Measurements from ENCODE around the gene KLLN.
"Not testable (repeated sequence)": the region's sequence is repeated elsewhere in the genome, so short reads cannot be mapped to it uniquely, and the experiment has no call there.

KLLN gene

DNA sequence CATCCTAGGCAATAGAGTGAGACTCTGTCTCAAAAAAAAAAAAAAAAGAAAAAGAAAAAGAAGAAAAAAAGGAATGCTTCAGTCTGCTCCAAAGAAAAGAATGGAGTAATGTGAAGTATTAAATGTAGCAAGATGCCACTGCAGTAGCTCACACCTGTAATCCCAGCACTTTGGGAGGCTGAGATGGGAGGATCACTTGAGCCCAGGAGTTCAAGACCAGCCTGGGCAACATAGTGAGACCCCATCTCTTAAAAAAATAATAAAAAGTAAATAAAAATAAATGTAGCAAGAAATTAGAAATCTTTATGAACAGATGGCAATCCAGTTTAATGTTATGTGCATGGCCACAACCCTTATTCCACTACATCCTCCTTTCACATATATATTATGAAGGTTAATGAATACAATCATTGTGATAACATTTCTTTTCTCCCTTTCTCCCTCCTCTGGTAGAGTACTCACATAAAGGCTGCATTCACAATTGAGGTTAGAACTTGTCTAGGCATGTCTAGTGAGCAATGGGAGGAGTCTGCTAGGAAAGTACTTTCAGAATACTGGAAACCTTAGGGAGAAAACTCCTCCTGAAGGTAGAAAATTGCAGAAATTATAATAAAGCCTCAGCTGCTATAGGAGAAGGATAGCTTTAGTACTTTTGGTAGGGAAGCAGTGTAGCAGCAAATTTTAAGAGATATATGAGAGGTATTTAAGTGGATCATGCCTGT is 20.4 kb downstream of the KLLN start:
- no peak for DNase-seq

DNA sequence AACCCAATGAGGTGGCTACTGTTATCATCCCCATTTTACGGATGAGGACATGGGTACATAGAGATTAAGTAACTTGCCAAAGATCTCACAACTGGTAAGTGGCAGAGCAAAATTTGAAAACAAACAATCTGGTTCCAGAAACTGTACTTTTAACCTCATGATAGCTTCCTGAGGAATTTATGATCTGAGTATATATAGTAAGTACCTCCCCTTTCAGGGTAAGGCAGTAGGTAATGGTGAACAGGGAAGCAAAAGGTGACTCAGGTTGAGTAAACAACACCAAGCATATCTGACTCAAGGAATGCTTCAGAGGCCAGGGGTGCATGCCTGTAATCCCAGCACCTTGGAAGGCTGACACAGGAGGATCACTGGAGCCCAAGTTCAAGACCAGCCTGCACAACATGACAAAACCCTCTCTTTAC is 21.1 kb downstream of the KLLN start:
- no peak for DNase-seq

DNA sequence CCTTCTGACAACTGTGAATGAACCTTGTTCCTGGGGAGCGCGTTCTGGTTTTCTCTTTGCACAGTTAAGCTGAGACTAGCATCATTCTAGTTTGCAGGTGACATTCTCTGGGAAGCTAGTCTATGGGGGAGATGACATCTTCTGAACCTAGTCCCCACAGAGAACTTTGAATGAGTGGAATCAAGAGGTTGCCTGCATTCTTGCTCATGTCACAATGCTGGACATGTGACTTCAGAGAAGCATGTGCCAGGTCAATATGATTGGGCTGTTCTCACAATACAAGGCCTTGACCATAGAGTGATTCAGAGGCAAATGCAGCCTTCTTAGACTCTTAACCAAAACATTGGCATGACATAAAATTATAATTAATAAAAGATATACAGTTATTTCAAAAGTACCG is 22.1 kb downstream of the KLLN start:
- no peak for DNase-seq

DNA sequence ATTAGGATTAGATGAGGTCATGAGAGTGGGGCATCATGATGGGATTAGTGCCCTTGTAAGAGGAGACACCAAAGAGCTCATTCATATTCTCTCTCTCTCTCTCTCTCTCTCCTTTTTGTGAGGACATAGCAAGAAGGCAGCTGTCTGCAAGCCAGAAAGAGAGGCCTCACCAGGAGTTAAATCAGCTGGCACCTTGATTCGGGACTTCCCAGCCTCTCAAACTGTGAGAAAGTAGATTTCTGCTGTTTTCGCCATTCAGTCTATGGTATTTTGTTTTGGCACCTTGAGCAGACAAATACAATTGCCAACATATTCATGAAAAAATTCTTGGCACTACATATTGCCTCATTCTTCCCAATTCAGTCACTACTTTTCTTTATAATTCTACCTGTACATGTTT is 24.7 kb downstream of the KLLN start:
- no peak for DNase-seq

DNA sequence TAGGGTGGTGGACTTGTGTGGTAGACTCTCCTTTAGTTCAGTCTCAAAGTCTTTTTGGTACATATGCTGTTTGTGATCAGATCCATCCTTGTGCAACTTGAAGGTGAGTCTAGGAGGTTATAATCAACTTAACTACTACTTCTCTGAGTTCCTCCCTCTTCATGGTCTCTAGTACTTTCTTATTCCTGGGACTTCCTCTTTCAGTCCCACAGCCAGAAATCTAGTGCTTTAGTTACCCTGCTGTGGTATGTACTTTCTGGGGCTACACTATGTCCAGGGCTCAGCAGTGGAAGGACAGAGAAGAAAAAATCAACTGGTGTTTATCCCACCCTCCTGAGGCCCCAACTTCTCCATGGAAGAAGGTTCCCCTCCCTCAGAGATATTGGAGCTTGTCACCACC is 25.9 kb downstream of the KLLN start:
- no peak for DNase-seq

DNA sequence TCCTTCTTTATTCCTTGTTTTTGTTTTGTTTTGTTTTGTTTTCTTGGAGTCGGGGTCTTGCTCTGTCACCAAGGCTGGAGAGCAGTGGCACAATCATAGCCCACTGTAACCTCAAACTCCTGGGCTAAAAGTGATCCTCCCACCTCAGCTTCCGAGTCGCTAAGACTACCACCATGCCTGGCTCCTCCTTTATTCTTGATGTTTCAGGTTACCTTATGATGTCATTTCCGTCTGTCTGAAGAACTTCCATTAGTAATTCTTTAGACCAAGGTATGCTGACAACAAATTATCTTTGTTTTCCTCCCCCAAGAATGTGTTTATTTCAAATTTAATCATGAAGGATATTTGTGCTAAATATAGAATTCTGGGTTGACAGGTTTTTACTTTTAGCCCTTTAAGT is 27.2 kb downstream of the KLLN start:
- no peak for DNase-seq

DNA sequence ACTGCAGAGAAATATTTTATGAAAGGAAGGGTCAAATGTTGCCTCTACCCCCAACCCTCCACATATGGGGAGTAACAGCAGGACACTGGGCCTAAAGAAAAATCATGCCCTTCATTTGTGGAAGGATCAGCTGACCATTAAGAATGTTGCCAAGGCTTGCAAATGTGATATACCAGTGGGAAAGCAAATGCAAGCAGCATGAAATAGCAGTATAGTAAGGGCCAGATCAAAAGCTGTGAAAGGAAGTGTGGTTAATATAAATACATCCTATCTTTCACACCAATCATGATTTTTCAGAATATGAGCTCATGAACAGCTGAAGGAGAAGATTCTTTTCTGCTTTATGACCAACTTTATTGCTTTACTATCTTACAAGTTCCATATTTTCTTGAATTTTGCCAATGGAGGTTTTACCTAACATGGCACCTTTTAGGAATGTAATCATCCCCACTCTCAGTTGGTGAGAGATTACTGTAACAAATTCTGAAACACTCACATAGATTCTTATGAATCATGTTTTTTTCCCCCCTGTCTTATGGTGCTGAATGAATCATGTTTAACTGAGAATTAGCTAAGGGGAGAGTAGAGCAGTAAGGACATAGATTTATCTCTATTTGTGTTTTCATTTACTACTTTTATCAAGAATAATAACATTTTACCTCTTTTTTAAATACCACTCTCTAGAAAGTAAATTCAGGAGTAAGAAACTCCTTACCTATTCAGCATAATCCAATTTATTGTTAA is 33.2 kb downstream of the KLLN start:
- DNase-seq, result no peak

DNA sequence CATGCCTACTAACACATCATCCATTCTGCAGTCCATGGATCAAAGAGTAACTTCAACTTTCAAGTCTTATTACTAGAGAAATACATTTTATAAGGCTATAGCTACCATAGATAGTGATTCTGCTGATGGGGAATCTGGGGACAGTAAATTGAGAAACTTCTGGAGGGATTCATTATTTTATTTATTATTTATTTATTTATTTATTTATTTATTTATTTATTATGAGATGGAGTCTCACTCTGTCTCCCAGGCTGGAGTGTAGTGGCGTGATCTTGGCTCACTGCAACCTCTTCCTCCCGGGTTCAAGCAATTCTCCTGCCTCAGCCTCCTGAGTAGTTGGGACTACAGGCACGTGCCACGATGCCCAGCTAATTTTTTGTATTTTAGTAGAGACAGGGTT is 34.3 kb downstream of the KLLN start:
- DNase-seq, result not testable (repeated sequence)

DNA sequence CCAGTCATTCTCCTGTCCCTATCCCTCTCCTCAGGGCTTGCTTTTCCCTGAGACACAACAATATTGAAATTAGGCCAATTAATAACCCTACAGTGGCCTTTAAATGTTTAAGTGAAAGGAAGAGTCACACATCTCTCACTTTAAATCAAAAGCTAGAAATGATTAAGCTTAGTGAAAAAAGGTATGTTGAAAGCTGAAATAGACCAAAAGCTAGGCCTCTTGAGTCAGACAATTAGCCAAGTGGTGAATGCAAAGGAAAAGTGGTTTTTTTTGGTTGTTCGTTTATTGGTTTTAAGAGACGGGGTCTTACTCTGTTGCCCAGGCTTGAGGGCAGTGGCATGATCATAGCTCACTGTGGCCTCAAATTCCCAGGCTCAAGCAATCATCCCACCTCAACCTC is 35.7 kb downstream of the KLLN start:
- DNase-seq, result no peak

DNA sequence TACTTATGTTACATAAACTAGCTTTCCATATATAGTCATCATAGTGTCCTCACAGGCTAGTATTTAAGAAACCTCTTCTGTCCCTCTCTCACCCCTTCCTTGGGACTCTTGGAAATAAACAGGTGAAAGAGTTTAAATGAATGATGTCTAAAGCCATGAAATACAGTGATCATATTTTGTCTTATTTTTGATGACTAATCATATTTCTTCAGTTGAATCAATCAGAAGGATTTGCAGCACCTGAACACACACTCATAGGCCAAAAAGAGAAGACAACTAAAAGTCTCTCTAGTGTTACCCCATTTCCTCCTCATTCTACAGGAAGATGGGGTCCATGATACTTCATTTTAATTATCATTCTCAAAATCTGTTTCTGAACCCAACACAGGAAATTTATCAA is 36.7 kb downstream of the KLLN start:
- DNase-seq, result no peak

DNA sequence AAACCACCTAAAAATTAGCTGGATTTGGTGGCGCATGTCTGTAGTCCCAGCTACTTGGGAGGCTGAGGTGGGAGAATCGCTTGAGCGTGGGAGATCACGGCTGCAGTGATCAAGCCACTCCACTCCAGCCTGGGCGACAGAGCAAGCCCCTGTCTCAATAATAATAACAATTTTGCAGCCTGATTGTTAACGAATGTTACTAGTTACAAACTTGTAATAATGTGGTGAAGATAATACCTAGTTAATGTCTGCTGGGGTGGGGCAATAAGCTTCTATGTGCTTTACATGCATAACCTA is 44.1 kb downstream of the KLLN start:
- no peak for DNase-seq

DNA sequence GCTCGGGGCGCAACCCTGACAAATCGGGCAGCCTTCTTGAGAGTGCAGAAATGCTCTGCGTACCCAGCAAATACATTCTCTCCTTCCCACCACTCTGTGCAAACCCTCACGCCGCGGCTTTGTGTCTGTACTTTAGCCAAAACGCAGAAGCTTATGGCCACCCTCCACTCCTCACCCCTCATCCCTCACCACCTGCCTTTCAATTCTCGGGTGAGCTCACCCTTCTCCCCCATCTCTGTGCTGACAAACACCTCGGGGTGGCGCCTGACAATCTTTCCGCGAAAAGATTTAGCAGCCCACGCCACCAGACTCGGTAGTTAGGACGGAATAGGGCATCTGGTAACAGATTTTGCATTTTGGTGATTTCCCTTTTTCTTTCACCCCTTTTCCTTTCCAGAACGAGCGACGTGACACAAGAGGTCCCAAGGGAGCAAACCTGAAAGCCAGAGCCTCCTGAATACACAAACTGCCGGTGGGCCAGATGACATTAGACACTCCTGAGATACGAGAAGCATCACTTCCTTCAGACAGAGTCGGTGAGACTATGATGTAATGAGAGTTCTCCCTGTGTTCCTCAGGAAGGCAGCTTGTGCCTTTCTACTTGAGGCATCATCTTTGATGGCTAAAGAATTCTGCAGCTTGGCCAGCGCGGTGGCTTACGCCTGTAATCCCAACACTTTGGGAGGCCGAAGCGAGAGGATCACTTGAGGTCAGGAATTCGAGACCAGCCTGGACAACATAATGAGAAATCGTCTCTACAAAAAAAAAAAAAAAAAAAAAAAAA is 44.6 kb downstream of the KLLN start:
- no peak for DNase-seq

DNA sequence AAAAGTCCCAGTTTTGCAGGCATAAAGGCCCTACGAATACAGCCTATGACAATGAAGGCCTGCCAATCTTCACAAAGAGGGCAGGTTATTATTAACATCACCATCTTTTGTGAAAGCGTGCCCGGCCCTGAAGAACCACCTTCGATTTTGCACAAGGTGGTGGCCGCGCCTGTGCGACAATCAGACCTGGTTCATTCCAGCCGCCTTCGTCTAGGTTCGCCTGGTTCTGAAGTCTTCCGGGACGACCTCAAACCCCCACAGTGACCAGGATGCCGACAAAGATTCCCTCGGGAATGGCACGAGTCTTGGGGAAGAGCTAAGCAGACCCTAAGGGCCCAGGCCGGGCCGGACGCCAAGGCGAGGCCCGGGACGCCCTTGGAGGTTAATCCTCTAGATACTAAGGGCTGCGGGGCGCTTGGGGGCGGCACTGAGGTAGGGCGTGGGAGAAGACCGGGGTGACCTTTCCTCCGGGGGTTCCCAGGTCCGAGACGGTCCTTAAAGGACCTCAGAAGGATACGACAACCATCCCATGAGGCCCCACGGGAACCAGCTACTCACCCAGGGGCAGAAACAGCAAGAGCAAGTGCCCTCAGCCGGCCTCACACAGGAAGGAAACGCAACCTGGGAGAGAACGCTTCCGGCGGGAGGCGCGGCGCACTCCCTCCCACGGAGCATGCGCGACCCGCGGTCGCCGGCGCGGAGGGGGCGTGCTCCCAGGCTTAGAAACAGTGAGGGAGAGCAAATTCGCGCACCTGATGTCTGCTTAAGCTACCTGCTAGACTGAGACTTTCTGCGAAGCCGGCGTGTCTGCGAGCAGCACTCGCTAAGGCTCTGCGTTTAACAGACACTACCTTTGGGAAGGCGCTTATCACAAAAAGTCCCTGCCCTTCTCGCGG is 45.5 kb downstream of the KLLN start, which contains the start of gene ATAD1:
ATAD1 (minus strand) TSS at position 618 of the 896 bp plus-strand sequence. CDS start 3,627 bp downstream, outside the sequence.
- peak; percentile 90 for DNase-seq

DNA sequence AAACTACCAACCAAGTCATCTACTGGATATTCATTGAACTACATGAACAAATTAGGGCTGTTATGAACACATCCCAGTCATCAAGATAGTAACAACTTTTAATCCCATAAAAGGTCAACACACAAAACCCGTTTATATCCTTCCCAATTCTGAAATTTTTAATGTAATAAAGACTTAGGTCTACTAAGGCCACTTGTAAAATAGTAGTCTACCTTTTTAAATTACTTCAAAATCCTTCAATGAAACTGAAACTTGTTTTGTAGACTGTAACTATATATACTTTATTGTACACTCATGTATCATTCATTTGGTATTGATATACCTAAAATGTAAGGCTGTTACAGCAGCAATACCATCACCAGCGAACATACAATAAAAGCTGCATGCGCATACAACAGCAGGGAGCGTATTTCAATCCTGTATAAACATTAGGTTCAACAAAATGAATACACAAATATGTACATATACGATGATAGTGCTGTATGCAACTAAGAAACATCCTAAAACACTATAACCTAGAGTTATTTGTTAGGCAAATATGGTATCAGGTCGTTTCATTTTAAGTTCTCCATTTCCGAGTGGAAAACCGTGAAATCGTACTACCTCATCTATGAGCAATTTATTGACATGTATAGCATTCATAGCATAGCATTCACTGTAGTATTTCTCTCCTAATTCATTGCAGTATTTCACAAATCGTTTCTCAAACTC is 46.3 kb downstream of the KLLN start:
- DNase-seq, result no peak

DNA sequence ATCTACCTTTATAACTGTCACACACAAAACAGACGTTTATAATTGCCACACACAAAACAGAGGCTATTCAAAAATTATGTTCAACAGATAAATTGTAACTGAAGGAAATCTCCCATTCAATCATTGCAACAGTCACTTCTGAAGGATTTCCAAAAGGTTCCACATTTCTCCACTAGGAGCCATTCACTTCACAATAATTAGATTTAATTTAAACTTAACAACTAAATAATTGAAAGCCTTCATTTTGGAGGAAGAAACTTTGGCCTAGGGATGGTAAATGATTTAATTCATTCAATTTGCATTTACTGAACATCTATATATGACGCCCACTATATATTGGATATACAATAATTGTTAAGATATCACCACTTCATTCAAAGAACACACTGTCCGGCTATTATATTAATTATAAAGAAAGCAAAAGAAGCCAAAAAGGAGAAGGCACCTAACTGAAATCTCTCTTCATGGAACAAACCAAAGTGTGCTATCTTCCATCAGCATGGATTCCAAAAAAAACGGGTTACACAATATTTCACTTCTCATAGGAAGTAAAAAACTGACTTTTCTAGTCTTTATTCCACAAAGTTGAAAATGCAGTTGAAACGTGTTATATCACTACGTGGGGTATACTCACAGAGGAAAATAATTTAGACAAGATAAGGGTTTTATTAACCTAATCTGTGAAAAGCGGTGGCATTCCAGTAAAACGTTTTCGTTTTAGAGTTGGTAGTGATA is 47.0 kb downstream of the KLLN start:
- no peak for DNase-seq

All from right kidney (tissue), 1 donor.